ENCODE data around the gene GPR55. TPM values are rescaled to one million over a fixed set of nuclear protein-coding genes. Genes with fewer than 3 reads are reported as not detected.

GPR55 gene
- total and polyA plus RNA-seq, 2 donors (not counting 3 experiments of a cell fraction or from before 2014, with no cell fraction given), result not detected

DNA sequence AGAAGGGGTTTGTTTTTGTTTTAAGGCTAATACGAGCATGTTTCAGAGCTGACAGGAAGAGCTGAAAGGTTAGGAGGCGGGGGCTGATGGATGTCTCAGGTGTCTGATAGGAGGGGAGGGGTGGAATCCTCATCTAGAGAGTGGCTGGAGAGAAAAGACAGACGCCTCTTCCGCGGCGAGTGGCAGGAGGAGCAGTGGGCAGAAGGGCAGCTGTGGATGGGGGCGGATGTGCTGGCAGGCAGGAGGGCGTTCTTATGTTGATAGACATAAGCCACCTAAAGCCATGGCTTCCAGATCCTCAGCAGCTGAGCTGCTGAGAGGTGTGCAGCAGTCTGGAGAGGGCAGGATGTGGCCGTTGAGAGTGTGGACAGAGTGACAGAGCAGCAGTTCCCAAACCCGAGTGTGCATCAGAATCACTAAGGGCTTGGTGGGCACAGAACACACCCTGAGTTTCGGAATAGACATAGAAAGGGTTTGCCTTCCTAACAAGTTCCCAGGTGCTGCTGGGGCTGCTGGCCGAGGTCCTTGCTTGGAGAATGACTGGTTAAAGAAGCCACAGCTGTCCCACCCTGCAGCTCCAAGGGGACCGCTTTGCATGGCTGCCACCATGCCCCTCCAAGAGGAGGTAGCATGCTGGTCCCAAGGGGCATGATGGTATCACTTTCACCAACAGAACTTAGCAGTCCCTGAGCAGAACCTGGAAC, 63.3 kb downstream of the GPR55 start:
- H3K27ac ChIP-seq (ENCODE audit: insufficient read depth, low read depth, low read length), result no peak overlapping the region
- H4K20me1 ChIP-seq (replicated peaks; ENCODE audit: control insufficient read depth, extremely low read depth, insufficient read depth, low read length), result no peaks in the 10 kb centered on the region
- CTCF ChIA-PET, result interaction anchor here (0.7 to 1.1 kb wide), 2 partner anchors 9 to 14 kb away, joined by 3 to 4 read pairs; no protein-coding TSS in a partner anchor
- H3K36me3 ChIP-seq (ENCODE audit: control insufficient read depth in 2 of 2, extremely low read depth in 1 of 2, insufficient read depth in 2 of 2, low read length in 2 of 2), result no peaks in the 10 kb centered on the region
- no peak for TF ChIP-seq FOS (IDR thresholded peaks at IDR 0.05; ENCODE audit: borderline replicate concordance, insufficient read depth, low read length)
- TF ChIP-seq, protein P1, sequence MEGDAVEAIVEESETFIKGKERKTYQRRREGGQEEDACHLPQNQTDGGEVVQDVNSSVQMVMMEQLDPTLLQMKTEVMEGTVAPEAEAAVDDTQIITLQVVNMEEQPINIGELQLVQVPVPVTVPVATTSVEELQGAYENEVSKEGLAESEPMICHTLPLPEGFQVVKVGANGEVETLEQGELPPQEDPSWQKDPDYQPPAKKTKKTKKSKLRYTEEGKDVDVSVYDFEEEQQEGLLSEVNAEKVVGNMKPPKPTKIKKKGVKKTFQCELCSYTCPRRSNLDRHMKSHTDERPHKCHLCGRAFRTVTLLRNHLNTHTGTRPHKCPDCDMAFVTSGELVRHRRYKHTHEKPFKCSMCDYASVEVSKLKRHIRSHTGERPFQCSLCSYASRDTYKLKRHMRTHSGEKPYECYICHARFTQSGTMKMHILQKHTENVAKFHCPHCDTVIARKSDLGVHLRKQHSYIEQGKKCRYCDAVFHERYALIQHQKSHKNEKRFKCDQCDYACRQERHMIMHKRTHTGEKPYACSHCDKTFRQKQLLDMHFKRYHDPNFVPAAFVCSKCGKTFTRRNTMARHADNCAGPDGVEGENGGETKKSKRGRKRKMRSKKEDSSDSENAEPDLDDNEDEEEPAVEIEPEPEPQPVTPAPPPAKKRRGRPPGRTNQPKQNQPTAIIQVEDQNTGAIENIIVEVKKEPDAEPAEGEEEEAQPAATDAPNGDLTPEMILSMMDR (IDR thresholded peaks at IDR 0.05; ENCODE audit: extremely low read depth in 1 of 2, insufficient read depth in 1 of 2, low read depth in 1 of 2, low read length in 2 of 2), result no peak
- no peak overlapping the region for H3K9ac ChIP-seq (replicated peaks; ENCODE audit: extremely low read depth, insufficient read depth, low read length)
- DNase-seq (ENCODE audit: low read depth, low spot score) (no peak), FAIRE-seq (no peak)
- POLR2A ChIA-PET, result no interaction called here
- intact Hi-C loops (cut with micrococcal nuclease), result no loop called here
- no peak overlapping the region for H2AFZ ChIP-seq (ENCODE audit: low read depth, low read length)
- no TSS peak for BruUV-seq (replicated peaks)
- dilution Hi-C loops (cut with MboI; ENCODE audit: extremely low pct_ligation_motif_present, low sequenced_read_pairs), result no loop called here
- no peak overlapping the region for H3K4me2 ChIP-seq (ENCODE audit: insufficient read depth, low read length)
- peaks cover 4% of the 10 kb centered on the region for H3K4me1 ChIP-seq (ENCODE audit: control insufficient read depth, extremely low read depth, insufficient read depth, low read length)
- no peaks in the 10 kb centered on the region for H3K79me2 ChIP-seq (ENCODE audit: control insufficient read depth, insufficient read depth, low read length)
- H3K27me3 ChIP-seq (ENCODE audit: control insufficient read depth in 2 of 2, insufficient read depth in 2 of 2, low read length in 2 of 2), result peaks cover 29 to 42% of the 10 kb centered on the region in 2 experiments
- no peaks in the 10 kb centered on the region for H3K9me3 ChIP-seq (replicated peaks; ENCODE audit: control insufficient read depth, insufficient read depth, low read length)
- H3K9me1 ChIP-seq (replicated peaks; ENCODE audit: control insufficient read depth, extremely low read depth, insufficient read depth, low read length), result no peaks in the 10 kb centered on the region
- no peak overlapping the region for H3K4me3 ChIP-seq (replicated peaks in 1 of 3; ENCODE audit: insufficient read depth in 1 of 3, low read depth in 1 of 3, low read length in 3 of 3)

Other genes with a start within 250 kb of the GPR55 start
- 53.7 and 57.3 TPM in 2 replicates for gene CAB39, start 212.4 kb downstream of the GPR55 start, total RNA-seq
- 19.8 and 25.7 TPM in 2 replicates for gene CAB39, start 212.4 kb downstream of the GPR55 start, polyA plus RNA-seq
- gene ITM2C, start 60.3 kb downstream of the GPR55 start, total RNA-seq, result 8.4 and 12.0 TPM in 2 replicates
- 12.1 and 14.0 TPM in 2 replicates for gene ITM2C, start 60.3 kb downstream of the GPR55 start, polyA plus RNA-seq
- not detected in 2 replicates for gene SPATA3, start 70.9 kb upstream of the GPR55 start, total RNA-seq
- not detected in 2 replicates for gene SPATA3, start 70.9 kb upstream of the GPR55 start, polyA plus RNA-seq
- 0.11 TPM in 1 of 2 replicates, not detected in the other for gene C2orf72, start 112.3 kb upstream of the GPR55 start, total RNA-seq
- gene C2orf72, start 112.3 kb upstream of the GPR55 start, polyA plus RNA-seq, result 0.01 and 0.02 TPM in 2 replicates
- 156 and 163 TPM in 2 replicates for gene PSMD1, start 131.6 kb upstream of the GPR55 start, total RNA-seq
- 209 and 249 TPM in 2 replicates for gene PSMD1, start 131.6 kb upstream of the GPR55 start, polyA plus RNA-seq
- 0.55 and 0.93 TPM in 2 replicates for gene HTR2B, start 199.8 kb upstream of the GPR55 start, total RNA-seq
- gene HTR2B, start 199.8 kb upstream of the GPR55 start, polyA plus RNA-seq, result 0.84 and 0.88 TPM in 2 replicates

Data from endothelial cell of umbilical vein (primary cell).